Measurements from ENCODE around the gene SUFU.

DNA sequence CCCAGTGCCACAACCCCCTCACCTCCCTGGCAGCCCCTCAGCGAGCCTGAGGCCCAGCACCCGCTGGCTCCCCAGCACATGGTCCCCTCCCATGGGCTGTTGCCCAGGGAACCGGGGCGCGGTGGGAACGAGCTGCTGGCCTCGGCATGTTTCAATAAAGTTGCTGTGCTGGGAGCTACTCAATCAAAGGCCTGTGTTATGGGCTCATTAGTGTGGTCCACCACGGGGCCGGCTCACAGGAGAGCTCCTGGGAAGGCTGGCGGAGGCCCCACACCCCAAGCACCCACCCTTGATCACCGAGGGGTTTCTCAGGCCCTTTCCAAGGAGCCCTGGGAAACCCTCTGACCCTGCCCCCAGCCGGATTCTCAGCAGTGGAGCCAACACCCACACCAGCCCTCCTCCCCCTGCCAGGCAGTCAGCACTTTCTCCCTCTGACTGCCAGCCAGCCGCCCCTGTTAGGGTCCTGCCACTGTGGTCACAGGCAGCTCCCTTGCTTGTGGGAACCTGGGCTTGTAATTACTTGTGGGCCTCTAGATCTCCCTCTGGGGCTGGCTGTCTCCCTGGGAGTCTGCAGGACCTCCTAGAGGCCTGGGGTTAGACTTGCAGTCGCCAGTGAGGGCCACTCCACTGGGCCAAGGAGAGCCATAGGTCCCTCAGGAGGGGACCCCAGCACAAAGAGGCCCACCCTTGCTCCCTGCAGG is 115.7 kb downstream of the SUFU start:
- TF ChIP-seq, protein P1, sequence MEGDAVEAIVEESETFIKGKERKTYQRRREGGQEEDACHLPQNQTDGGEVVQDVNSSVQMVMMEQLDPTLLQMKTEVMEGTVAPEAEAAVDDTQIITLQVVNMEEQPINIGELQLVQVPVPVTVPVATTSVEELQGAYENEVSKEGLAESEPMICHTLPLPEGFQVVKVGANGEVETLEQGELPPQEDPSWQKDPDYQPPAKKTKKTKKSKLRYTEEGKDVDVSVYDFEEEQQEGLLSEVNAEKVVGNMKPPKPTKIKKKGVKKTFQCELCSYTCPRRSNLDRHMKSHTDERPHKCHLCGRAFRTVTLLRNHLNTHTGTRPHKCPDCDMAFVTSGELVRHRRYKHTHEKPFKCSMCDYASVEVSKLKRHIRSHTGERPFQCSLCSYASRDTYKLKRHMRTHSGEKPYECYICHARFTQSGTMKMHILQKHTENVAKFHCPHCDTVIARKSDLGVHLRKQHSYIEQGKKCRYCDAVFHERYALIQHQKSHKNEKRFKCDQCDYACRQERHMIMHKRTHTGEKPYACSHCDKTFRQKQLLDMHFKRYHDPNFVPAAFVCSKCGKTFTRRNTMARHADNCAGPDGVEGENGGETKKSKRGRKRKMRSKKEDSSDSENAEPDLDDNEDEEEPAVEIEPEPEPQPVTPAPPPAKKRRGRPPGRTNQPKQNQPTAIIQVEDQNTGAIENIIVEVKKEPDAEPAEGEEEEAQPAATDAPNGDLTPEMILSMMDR (IDR thresholded peaks at IDR 0.05; ENCODE audit: low read depth, low read length) = no peak
- TF ChIP-seq EZH2phosphoT487 (IDR thresholded peaks at IDR 0.05; ENCODE audit: low read depth) = no peak
